NOMO-1 treated with dmso at 0.1 percent for 144 hours (cell line): Measurements from ENCODE around the gene RASA2.
"Not testable (repeated sequence)": the region's sequence is repeated elsewhere in the genome, so short reads cannot be mapped to it uniquely, and the experiment has no call there.

ENCODE experiments used
- DNase-seq: peaks from one replicate; lab custom pipeline; 2025; ENCODE audit not compliant: unreplicated experiment; lab: John Stamatoyannopoulos, UW

Gene RASA2

GRCh38 chr3:141561426-141562034 is 74.7 kb downstream of the RASA2 start:
- DNase-seq, result peak; percentile 48

DNA sequence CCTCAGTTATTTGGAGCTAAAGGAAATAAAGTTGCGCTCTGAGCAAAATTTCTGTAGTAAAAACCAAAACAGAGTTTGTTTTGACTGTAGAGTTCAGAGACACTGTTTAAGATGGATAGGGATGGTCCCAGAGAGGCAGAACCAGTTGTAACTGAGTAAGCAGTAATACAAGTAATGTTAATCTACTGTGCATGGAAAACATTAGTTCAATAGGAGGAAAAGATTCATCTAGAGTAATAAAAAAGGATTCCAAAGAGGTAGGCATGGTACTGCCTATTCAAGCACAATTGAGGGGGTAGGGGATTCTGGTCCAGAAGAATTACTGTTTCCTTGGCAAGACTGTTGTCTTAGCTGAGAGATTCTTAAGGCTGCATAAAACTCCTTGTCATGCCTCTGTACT is 77.4 kb downstream of the RASA2 start:
- no peak for DNase-seq

DNA sequence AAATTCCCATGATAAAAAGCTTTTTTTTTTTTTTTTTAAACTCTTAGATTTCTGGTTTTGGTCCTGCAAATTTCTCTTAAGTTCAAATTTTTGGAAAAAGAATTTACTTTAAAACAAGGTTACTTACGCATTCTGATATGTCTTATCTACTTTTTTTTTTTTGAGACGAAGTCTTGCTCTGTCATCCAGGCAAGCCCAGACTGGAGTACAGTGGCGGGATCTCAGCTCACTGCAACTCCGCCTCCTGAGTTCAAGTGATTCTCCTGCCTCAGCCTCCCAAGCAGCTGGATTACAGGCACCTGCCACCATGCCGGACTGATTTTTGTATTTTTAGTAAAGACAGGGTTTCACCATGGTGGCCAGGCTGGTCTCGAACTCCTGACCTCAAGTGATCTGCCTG is 83.2 kb downstream of the RASA2 start:
- no peak for DNase-seq

DNA sequence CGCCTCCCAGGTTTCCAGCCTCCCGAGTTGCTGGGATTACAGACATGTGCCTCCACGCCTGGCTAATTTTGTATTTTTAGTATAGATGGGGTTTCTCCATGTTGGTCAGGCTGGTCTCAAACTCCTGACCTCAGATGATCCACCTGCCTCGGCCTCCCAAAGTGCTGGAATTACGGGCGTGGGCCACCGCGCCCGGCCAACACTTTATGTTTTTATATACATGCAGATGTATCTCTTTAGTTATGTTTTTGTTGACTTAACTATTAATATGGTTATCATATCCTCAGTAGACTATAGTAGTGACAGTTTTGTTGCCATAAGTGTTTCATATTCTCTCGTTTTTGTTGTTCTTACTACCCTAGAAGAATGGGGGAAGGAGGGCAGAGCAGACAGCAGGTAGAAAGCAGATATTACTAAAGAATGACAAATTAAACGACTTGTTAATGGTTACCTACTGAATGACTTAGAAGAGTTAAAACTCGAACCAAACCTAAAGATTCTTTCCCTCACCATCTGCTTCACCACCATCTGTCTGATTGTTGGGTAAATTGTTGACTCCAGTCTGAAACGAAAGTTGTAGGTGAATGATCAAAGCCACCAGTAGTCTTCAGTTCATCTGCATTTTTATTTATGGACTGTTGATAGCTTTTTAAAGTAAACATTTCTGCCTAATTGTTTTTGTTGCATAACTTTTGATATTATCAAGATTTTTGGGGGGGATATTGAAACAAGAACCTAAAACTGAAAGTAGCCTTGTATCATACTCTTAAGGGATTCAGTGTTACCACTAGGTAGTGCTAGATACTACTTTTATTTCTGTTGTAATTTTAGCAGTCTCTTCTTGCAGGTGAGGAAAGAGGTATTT is 89.3 kb downstream of the RASA2 start:
- DNase-seq, result peak; percentile 8

DNA sequence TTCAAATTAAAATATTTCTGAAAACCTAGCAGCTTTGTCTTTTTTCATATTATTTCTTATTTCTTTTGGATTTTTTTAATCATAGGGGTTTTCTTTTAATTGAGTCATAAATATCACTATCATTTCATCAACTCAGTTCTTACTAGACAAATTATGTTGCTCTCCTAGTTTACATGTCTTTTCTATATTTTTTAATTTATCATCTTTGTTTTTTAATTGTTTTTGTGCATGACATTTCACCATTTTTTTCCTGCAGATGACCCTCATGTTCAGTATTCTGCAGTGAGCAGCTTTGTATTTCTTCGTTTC is 89.9 kb downstream of the RASA2 start:
- DNase-seq, result no peak

DNA sequence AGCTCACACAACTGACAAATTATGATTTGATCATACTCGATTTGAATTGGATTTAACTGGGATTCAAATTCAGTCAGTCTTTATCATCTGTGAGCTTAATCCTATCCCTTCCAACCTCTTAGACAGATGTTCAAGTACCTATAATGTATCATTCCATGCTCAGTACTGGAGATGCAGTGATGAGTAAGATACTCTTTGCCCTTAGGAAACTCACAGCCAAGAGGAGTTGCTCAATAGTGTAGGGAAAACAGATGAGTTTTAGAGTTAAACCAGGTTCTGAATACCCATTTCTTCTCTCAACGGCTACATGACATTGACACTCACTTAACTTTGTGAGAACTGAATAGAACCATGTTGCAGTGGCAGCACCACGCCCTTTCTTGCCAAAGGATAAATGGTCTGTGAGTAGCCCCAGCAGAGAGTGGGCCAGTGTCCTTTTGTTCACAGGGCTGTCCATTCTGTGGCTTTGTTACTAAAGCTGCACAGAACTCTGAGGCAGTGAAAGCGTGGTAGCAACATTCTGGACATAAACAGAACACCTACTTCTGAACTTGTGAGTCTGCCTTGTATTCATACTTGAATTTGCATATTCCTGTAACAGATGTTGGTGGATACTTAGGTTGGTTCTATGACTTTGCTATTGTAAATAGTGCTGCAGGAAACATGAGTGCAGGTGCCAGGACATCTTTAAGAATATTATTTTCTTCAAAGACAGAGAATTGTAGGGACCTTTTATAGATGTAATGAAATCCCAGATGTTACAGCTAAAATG is 91.6 kb downstream of the RASA2 start:
- no peak for DNase-seq

DNA sequence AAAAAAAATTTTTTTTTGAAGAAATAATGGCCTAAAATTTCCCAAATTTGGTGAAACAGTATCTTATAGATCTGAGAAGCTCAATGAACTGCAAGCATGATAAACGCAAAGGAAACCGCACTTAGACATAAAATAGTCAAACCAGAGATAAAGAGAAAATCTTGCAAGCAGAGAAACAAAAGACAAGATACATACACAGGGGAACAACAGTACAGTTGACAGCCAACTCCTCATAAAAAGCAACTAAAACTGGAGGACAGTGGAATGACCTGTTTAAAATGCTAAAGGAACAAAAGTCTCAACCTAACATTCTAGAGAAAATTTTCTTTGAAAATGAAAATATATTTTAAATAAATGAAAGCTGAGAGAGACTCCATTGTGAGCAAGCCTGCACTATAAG is 107.5 kb downstream of the RASA2 start:
- DNase-seq, result no peak

DNA sequence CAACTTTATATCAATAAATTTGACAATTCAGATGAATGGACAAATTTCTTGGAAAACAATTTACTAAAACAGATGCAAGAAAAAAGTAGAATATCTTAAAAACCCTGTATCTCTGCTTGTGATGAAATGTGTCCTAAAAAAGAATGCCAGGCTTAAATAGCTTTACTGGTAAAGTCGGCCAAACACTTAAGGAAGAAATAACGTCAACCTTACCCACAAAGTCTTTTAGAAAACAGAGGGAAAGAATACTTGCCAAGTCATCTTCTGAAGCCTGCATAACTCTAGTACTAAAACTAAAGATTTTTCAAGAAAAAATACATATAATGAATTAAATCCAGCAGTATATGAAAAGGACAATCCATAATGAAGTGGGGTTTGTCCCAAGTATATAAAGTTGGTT is 111.1 kb downstream of the RASA2 start:
- DNase-seq, result no peak

GRCh38 chr3:141600331-141600730 is 113.5 kb downstream of the RASA2 start:
- no peak for DNase-seq

DNA sequence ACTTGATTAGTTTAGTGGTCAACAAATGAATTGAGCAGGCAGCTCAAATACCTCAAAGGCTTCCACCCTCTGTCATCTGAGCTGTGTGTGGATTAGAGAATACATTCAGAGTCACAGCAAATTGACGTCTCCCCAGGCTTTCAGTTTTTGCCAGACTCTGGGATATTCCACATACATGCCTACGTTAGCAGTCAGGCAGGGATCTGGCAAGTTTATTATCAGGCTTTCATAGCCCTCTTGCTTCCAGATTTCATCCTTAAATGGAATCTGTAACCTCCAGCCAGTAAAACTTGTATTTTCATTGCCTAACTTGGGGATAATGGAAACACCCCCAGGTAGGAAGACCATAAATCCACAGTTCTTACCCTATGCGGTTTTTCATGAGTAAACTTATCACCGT is 115.9 kb downstream of the RASA2 start:
- no peak for DNase-seq

DNA sequence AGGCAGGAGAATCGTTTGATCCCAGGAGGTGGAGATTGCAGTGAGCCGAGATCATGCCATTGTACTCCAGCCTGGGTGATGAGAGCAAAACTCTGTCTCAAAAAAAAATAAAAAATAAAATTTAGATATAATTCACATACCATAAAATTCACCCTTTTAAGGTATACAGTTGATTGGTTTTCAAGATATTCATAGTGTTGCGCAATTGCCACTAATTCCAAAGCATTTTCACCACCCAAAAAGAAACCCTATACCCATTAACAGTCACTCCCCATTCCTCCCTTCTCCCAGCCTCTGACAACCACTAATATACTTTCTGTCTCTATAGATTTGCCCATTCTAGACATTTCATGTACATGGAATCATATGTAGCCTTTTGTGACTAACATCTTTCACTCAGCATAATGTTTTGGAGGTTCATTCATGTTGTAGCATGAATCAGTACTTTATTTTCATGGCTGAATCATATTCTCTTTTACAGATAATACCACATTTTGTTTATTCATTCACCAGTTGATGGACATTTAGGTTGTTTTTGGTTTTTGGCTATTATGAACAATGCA is 116.7 kb downstream of the RASA2 start:
- no peak for DNase-seq

DNA sequence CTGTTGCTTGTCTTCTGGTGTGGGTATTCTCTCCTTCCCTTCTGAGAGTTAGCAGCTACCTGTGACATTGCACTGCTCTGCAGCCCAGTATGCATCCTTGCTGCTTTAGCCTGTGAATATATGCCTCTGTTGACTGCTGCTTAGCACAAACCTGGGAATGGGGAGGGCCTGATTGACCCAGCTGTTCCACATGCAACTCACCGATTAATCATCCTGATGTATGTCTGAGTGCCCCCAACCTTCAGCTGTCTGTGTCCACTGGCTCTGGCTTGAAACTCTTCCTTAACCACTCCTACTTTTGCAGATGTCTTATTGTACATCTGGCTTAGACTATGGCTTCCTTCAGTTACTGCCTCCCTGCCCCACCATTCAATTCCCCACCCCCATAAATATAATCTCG is 119.1 kb downstream of the RASA2 start:
- DNase-seq, result no peak

DNA sequence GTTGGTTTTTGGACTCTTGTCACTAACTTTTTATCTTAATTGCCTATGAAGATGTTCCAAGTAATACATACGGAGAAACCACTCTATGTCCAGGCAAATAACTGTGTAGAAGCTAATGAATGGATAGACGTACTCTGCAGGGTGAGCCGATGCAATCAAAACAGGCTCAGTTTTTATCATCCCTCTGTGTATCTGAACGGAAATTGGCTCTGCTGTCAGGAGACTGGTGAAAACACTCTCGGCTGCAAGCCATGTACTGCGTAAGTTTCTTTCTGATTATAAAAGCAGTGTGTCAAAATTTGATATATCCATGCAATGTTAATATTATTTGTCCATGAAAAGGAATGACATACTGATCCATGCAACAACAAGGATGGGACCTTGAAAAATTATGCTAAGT is 121.6 kb downstream of the RASA2 start:
- DNase-seq, result no peak

DNA sequence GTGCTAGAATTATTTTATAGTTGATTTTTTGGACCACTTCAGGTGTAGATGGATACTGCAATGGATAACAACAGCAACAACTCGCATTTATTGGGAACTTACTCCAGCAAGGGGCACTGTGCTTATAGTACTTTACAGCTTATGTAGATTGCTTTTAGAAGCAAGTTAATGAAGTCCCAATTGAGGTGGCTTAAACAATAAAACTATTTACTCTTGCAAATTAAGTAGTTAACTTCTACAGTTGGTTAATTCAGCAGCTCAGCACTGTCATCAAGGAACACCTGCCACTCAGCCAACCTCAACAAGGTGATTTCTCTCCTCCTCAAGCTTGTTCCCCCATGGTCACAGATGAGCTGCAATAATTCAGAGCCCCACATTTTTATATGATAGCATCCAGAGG is 124.1 kb downstream of the RASA2 start:
- DNase-seq, result no peak

DNA sequence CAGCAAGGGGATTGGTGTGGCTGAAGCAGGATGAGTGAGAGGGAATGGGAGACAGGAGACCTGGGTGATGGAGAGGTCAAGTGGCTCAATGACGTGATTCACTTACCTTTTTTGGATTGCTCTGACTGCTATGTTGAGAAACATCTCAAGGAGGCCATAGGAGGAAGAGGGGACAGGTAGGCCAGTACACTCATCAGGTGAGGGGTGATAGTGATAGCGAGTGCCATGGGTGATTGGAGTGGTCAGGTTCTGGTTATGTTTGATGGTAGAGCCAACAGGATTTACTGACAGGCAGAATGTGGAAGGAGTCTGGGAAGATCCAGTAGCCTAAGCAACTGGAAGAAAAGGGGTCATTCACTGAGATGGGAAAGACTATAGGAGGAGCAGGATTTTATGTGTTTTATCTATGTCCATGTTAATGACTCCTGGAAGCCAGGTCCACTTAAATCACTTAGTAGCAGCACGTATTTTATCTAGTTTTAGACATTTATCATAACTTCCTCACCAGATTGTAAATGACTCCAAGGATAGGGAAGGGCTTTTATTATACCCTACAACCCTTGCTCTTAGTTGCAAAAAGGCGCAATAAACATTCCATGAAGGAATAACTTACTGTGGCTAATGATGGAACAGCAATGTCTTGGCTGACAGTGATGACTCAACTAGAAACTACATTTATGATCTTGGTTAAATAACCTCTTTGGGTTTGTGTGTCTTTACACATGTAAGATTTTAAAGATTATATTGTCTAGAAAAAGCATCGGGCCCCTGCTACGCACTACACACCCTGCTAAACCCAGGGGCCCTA is 131.5 kb downstream of the RASA2 start:
- no peak for DNase-seq

DNA sequence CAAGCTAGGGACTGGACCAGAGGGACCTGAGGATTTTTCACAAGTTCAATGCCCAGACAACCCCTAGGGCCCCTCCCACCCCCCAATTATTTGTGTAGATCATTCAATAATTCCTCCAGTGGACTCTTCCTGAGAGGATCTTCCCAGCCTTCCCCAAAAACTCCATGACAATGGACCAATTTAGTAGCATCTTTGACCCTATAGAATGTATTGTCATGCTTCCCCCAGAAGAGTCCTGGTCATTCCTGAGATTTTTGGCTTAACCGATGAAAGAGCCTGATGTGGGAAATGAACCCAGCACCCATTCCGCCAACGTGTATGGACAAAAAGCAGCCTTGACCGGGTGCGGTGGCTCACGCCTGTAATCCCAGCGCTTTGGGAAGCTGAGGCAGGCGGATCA is 132.1 kb downstream of the RASA2 start:
- DNase-seq, result no peak

GRCh38 chr3:141619450-141619849 is 132.6 kb downstream of the RASA2 start:
- no peak for DNase-seq

- no peak for DNase-seq
Observed at GRCh38 chr3:141623691-141624090, 136.9 kb downstream of the RASA2 start.

DNA sequence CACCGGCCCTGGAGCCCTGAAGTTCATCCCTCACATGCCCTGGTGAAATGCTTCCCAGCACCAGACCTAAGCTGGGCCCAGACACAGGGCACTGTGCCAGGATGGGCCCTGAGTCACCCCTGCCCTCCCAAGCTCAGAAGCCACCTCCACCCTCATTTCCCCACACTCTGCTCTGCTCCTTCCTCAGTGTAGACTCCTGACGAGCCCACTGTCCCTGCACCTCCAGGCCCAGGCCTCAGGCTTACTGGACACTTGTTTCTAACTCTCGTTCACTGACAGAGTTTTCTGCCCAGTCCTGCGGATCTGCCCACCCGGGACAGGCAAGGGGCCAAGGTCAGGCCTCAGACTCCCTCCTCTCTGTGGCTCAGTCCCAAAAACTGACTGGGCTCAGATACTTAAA is 138.7 kb downstream of the RASA2 start:
- DNase-seq, result no peak

DNA sequence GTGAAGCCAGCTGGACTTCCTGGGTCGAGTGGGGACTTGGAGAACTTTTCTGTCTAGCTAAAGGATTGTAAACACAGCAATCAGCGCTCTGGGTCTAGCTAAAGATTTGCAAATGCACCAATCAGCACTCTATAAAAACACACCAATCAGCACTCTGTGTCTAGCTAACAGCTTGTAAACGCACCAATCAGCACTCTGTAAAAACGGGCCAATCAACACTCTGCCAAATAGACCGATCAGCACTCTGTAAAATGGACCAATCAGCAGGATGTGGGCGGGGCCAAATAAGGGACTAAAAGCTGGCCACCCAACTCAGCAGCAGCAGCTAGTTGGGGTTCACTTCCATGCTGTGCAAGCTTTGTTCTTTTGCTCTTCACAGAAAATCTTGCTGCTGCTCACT is 141.5 kb downstream of the RASA2 start:
- not testable (repeated sequence) for DNase-seq

DNA sequence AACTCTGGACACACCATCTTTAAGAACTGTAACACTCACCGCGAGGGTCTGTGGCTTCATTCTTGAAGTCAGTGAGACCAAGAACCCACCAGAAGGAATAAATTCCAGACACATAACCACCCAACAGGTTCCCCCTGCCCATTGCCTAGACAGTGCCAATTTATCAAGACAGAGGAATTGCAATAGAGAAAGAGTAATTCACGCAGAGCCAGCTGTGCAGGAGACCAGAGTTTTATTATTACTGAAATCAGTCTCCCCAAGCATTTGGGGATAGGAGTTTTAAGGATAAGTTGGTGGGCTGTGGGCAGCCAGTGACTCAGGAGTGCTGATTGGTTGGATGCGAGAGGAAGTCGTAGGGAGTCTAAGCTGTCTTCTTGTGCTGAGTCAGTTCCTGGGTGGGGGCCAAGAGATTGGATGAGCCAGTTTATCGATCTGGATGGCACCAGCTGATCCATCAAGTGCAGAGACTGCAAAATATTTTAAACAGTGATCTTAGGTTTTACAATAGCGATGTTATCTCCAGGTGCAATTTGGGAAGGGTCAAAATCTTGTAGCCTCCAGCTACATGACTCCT is 142.1 kb downstream of the RASA2 start:
- DNase-seq, result not testable (repeated sequence)
